GM10266 (cell line): ENCODE data around the gene NBPF3.
"Not testable (repeated sequence)": the region's sequence is repeated elsewhere in the genome, so short reads cannot be mapped to it uniquely, and the experiment has no call there.

Experiments used
- DNase-seq: peaks from one replicate; pipeline ENCODE4 v3.0.0; 2012; ENCODE audit errors: extremely low spot score
- TF ChIP-seq, protein P1 (sequence below): IDR thresholded peaks from 2 replicates; pipeline ENCODE4 v1.5.1; 2012; ENCODE audit warnings: mild to moderate bottlenecking, low read depth; ENCODE audit not compliant: control insufficient read depth, insufficient read depth; ENCODE audit errors: missing control alignments

Gene NBPF3

GRCh38 chr1:21406659-21407058 lies 33.3 kb upstream of the NBPF3 start:
- DNase-seq: no peak
- TF ChIP-seq, protein P1, sequence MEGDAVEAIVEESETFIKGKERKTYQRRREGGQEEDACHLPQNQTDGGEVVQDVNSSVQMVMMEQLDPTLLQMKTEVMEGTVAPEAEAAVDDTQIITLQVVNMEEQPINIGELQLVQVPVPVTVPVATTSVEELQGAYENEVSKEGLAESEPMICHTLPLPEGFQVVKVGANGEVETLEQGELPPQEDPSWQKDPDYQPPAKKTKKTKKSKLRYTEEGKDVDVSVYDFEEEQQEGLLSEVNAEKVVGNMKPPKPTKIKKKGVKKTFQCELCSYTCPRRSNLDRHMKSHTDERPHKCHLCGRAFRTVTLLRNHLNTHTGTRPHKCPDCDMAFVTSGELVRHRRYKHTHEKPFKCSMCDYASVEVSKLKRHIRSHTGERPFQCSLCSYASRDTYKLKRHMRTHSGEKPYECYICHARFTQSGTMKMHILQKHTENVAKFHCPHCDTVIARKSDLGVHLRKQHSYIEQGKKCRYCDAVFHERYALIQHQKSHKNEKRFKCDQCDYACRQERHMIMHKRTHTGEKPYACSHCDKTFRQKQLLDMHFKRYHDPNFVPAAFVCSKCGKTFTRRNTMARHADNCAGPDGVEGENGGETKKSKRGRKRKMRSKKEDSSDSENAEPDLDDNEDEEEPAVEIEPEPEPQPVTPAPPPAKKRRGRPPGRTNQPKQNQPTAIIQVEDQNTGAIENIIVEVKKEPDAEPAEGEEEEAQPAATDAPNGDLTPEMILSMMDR: no peak

DNA sequence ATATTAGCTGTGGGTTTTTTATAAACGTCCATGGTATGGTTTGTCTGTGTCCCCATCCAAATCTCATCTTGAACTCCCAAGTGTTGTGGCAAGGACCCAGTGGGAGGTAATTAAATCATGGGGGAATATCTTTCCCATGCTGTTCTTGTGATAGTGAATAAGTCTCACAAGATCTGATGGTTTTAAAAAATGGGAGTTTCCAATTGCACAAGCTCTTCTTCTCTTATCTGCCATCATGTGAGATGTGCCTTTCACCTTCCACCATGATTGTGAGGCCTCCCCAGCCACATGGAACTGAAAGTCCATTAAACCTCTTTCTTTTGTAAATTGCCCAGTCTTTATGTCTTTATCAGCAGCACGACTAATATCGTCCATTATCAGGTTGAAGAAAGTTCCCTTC lies 30.0 kb upstream of the NBPF3 start:
- DNase-seq: not testable (repeated sequence)

- no peak for DNase-seq
- TF ChIP-seq, protein P1: no peak
Measured at GRCh38 chr1:21414015-21414414, 25.9 kb upstream of the NBPF3 start.

DNA sequence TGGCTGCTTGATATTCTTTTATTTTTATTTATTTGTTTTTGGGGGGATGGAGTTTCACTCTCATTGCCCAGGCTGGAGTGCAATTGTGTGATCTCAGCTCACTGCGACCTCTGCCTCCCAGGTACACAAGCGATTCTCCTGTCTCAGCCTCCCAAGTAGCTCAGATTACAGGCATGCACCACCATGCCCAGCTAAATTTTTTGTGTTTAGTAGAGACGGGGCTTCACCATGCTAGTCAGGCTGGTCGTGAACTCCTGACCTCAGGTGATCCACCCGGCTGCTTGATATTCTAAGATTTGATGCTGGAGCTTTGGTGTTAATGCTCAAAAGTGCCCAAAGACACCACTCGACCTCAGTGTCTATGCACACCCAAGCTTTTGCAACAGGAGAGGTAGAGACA lies 19.6 kb upstream of the NBPF3 start:
- DNase-seq: not testable (repeated sequence)

DNA sequence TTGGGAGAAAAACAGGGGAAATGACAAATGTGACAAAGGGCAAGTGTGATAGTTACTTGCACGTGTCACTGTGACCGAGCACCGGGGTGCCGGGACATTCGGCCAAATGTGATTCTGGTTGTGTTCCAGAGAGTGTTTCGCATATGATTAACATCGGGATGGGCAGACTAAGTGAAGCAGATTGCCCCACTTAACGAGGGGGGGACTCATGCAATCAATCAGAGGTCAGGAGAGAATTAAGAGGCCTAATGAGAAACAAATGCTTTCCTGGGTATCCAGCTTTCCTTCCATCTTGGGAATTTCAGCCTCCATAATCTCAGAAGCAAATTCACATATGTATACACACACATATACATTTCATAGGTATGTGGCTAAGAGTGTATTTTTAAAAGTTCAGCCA lies 18.6 kb upstream of the NBPF3 start:
- DNase-seq: not testable (repeated sequence)

DNA sequence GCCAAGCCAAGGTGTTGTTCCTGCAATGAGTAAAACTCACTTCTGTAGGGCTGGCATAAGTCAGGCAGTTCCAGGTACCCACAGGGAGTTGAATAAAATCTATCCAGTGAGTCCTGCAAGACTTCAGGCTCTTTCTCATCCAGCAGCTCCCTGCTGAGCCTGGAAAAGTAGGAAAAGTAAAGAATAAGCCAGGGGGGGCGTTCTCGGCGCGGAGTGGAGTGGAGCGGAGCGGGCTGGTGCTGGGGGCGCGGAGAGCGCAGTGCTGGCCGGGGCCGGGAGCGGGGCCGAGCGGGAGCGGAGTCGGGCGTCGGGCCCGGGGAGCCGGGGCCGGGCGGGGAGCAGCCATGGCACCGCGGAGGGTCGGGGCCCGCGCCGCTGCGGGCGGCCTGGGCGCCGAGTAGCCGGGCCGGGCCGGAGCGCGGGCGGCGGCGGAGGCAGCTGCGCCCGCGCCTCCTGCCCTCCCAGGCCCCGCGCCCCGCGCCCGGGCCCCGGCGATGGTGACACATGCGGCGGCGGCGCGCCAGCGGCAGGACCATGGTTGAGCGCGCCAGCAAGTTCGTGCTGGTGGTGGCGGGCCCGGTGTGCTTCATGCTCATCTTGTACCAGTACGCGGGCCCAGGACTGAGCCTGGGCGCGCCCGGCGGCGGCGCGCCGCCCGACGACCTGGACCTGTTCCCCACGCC lies 12.0 kb upstream of the NBPF3 start:
- not testable (repeated sequence) for DNase-seq

GRCh38 chr1:21428481-21429073 lies 11.4 kb upstream of the NBPF3 start:
- DNase-seq: not testable (repeated sequence)

GRCh38 chr1:21429210-21429609 lies 10.7 kb upstream of the NBPF3 start:
- DNase-seq: not testable (repeated sequence)

GRCh38 chr1:21430875-21431274 lies 9.1 kb upstream of the NBPF3 start:
- DNase-seq: not testable (repeated sequence)

DNA sequence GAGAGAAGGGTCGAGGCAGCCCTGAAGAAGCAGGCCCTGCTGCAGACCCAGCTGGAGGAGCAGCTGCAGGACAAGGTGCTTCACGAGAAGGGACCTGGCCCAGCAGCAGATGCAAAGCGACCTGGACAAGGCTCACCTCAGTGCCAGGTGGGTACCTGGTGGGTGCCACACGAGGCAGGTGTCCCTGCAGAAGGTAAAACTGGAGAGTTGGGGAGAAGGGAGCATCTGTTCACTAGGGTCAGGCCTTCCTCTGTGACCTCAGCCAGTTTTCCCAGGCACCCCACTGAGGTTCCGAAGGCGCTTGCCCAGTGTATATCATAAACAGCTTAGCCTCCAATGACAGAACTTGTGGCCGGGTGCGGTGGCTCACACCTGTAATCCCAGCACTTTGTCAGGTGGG lies 5.5 kb upstream of the NBPF3 start:
- DNase-seq: no peak
- TF ChIP-seq, protein P1: no peak

DNA sequence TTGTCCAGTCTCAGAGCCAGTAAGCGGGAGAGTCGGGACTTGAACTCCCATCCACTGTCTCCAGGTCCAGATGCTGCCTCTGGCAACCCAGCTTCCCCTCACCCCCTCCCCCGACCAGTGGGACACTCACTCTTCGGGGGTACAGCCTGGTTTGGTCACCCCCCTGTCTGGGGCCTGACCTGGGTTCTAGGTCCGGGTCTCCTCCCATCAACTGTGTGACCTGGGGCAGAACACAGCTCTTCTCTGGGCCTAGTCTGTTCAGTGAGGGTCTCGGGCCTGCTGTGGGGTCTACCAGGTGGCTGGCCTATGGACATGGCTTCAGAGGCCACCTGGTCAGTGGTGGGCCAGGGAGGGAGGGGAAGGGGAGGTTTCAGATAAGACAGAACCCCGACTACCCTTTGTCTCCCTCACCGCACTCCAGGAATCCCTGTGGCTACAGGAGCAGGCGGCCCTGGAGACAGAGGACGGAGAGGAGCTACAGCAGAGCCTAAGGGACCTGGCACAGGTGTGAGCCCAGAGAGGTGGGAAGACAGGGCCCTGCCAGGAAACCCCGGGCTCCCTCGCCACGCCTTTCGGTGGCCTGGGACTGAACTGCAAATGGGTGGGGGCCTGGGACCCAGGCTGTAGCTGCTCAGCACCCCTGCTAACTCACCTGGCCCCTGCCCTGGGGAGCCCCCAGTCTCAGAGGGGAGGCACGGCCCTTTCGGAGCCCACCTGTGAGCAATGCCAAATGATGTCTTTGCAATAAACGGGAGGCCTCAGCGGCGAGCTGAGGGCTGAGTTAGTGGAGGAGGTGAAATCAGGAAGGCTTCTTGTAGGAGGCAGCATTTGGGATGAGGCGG lies 4.1 kb upstream of the NBPF3 start:
- TF ChIP-seq, protein P1: no peak
- DNase-seq: no peak
